NCI-H2227 (cell line): ENCODE results near the gene SPAG16.
"Not testable (repeated sequence)": the region's sequence is repeated elsewhere in the genome, so short reads cannot be mapped to it uniquely, and the experiment has no call there.

Experiments used
- DNase-seq: peaks from one replicate; lab custom pipeline; 2025; ENCODE audit not compliant: unreplicated experiment; lab: John Stamatoyannopoulos, UW

SPAG16 gene

GRCh38 chr2:213688825-213689224 lies 404.6 kb downstream of the SPAG16 start:
- DNase-seq = not testable (repeated sequence)

- no peak for DNase-seq
Measured at GRCh38 chr2:213689585-213689984, 405.3 kb downstream of the SPAG16 start.

GRCh38 chr2:213691351-213691750 lies 407.1 kb downstream of the SPAG16 start:
- no peak for DNase-seq

- DNase-seq = no peak
Measured at GRCh38 chr2:213696442-213696841, 412.2 kb downstream of the SPAG16 start.

- DNase-seq = not testable (repeated sequence)
Measured at GRCh38 chr2:213701365-213701764, 417.1 kb downstream of the SPAG16 start.

- DNase-seq = no peak
Measured at GRCh38 chr2:213703406-213704098, 419.3 kb downstream of the SPAG16 start.

GRCh38 chr2:213710164-213710563 lies 425.9 kb downstream of the SPAG16 start:
- no peak for DNase-seq

GRCh38 chr2:213718411-213718810 lies 434.1 kb downstream of the SPAG16 start:
- DNase-seq = not testable (repeated sequence)

- DNase-seq = no peak
Measured at GRCh38 chr2:213722565-213722964, 438.3 kb downstream of the SPAG16 start.

- DNase-seq = no peak
Measured at GRCh38 chr2:213723041-213723560, 438.8 kb downstream of the SPAG16 start.

GRCh38 chr2:213723707-213724106 lies 439.4 kb downstream of the SPAG16 start:
- DNase-seq = no peak

- no peak for DNase-seq
Measured at GRCh38 chr2:213726101-213726500, 441.8 kb downstream of the SPAG16 start.

- no peak for DNase-seq
Measured at GRCh38 chr2:213733893-213734292, 449.6 kb downstream of the SPAG16 start.

GRCh38 chr2:213740453-213740852 lies 456.2 kb downstream of the SPAG16 start:
- DNase-seq = no peak

- DNase-seq = no peak
Measured at GRCh38 chr2:213751446-213751845, 467.2 kb downstream of the SPAG16 start.

- no peak for DNase-seq
Measured at GRCh38 chr2:213752575-213752974, 468.3 kb downstream of the SPAG16 start.

- no peak for DNase-seq
Measured at GRCh38 chr2:213757525-213757924, 473.3 kb downstream of the SPAG16 start.

GRCh38 chr2:213763354-213763753 lies 479.1 kb downstream of the SPAG16 start:
- no peak for DNase-seq

GRCh38 chr2:213763963-213764362 lies 479.7 kb downstream of the SPAG16 start:
- DNase-seq = no peak

GRCh38 chr2:213764849-213765248 lies 480.6 kb downstream of the SPAG16 start:
- no peak for DNase-seq

- no peak for DNase-seq
Measured at GRCh38 chr2:213766062-213766461, 481.8 kb downstream of the SPAG16 start.

- no peak for DNase-seq
Measured at GRCh38 chr2:213766465-213766901, 482.2 kb downstream of the SPAG16 start.

GRCh38 chr2:213787869-213788268 lies 503.6 kb downstream of the SPAG16 start:
- DNase-seq = no peak
